Measurements from ENCODE around the gene GPR153.

The GPR153 gene

DNA sequence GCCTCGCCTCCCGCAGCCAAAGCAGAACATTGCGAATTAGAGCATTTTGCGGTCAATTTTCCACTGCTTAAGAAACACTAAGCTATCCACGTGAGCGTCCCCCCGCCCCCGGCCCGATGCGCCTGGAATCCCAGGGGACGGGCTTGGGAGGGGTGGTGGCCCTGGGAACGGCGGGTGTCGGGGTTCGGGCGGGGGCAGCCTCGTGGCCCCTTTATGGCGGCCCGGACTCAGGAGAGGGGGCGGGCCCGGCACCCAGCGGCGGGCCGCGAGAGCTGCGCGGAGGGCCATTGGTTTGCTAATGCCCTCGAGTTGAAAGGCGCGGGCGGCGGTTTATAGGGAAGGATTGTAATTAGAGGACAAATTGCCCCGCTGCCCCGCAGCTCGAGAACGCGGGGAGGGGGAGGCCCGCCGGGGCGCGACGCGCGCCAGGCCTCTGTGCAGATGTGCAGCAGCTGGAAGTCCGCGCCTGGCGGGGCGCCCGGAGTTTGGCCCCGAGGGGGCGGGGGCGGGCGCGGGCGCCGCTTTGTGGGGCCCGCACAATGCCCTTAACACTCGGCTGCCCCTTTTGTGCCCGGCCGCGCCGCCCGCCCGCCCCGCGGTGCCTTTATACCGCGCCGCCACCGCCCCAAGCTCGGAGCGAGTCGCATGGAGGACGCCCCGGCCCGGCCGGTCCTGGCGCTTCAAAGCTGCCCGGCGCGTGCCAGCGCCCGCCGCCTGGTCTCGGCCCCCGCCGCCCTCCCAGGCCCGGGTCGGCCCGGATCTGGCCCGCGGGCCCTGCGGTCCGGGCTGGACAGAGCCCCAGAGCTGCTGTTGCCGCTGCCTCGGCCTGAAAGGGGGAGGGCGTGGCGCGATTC lies 18.8 kb downstream of the GPR153 start:
- DNase-seq (ENCODE audit: low read depth in 1 of 2, low spot score in 1 of 2) = no peak
- in situ Hi-C loops (cut with HindIII; ENCODE audit: low pct_unique_long_range_greater_than_20kb, low sequenced_read_pairs) = no loop called here

DNA sequence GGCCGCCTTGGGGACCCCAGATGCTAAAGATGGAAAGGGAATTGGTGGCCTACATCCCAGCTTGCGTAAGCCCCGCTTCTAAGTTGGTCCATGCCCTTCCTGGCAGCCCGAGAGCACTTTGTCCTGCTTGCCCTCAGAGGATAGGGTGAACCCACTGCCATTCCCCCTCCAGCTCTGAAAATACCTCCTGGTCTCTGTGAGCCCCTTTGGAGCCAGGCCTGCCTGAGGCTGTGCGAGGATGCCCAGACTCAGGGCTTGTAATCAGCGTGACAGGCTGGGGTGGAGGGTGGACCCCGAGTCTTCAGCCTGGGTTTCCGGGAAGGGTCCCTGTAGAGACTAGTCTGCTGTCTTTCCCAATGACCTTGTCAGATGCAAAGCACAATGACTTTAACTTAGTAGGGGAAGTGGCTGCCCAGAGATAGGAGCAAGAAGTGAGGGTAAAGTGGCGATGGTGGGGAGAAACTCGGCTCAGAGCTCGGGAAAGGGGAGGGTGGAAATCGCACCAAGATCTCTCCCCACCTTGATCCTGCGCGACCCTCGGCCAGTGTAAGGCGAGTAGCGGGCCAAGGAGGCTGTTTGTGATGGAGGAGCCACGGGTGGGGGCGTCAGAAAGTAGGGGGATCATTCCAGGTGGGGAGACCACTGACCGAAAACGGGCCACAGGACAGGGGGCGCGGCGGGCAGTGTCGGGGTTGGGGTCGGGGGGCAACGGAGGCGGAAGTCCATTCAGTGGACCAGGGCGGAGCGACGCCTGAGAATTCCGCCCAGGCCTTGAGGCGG lies 19.6 kb downstream of the GPR153 start:
- in situ Hi-C loops (cut with HindIII; ENCODE audit: low pct_unique_long_range_greater_than_20kb, low sequenced_read_pairs) = no loop called here
- no peak for DNase-seq (ENCODE audit: low read depth in 1 of 2, low spot score in 1 of 2)
- TF ChIP-seq JUND (IDR thresholded peaks at IDR 0.05; ENCODE audit: low read depth) = no peak

More for the DNA sequence above, 18.8 kb downstream of the GPR153 start:
- no peak for TF ChIP-seq JUND (IDR thresholded peaks at IDR 0.05; ENCODE audit: low read depth)

DNA sequence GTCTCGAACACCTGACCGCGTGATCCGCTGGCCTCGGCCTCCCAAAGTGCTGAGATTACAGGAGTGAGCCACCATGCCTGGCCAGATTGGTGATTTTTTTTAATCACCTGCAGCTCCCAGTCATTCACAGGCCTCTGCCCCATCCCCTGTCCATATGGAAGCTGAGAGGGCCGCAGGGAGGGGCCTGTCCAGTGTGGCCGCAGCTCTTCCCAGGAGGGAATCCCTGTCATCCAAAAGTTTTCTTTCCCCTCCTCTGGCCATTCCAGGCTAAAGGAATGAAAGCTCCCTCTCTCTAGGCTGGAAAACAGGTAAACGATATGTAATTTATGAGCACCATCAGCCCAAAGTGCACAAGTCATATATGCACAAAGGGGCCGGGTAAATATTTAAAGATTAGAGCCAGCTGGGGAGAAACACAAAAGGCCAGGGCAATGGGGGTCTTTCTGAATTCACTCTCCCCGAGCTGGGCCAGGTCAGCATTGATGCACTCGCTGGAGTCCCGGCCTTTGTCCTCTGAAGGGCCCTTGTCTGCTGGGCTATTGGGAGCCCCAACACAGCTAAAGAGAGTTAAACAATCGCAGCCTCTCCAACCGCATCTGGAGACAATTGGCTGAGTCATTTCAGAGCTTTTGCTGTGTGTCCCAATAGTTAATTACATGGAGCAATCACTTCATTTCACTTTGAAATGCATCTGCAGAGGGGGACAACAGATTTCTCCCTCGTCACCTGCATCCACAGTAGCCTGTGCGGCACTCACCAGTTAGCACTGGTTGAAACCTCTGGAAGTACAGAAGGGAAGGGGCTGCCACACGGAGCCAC lies 20.7 kb downstream of the GPR153 start:
- in situ Hi-C loops (cut with HindIII; ENCODE audit: low pct_unique_long_range_greater_than_20kb, low sequenced_read_pairs) = no loop called here
- TF ChIP-seq JUND (IDR thresholded peaks at IDR 0.05; ENCODE audit: low read depth) = no peak
- no peak for DNase-seq (ENCODE audit: low read depth in 1 of 2, low spot score in 1 of 2)

DNA sequence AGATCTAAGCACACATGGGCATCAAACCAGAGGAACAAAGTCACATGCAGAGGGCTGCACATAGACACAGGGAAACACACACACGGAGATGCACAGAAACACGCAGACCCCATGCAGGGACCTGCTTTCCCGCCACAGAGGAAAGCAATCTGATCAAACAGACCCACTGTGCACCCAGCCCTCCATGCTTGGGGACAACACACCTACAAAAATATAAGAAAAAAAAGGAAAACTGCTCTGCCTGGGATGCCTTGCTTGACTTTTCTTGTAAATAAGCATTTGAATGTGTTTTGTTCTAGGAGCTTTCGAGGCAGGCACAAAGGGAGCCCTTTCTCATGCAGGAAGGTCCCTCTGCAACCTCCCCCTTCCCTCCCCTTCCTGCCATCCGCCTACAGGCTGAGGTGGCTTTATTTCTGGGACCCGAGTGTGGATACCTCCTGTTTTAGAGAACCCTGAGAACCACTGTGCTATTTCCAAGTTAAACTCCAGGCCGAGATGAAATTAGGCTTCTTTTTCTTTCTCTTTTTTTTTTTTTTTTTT lies 21.6 kb downstream of the GPR153 start:
- DNase-seq (ENCODE audit: low read depth in 1 of 2, low spot score in 1 of 2) = no peak
- in situ Hi-C loops (cut with HindIII; ENCODE audit: low pct_unique_long_range_greater_than_20kb, low sequenced_read_pairs) = no loop called here
- no peak for TF ChIP-seq JUND (IDR thresholded peaks at IDR 0.05; ENCODE audit: low read depth)

DNA sequence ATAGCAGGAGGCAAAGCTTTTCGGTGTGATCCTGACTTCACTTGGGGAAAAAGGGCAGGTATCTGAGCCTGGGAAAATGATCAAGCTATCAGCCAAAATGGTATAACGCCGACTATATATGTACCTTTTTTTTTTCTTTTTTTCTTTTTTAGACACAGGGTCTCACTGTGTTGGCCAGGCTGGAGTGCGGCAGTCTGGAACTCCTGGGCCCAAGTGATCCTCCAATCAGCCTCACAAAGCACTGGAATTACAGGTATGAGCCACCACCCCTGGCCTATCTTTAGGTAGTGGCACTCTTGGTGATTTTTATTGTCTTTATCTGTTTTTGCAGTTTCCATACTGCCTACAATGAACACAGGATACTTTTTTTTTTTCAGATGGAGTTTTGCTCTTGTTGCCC lies 23.8 kb downstream of the GPR153 start:
- TF ChIP-seq JUND (IDR thresholded peaks at IDR 0.05; ENCODE audit: low read depth) = no peak
- DNase-seq (ENCODE audit: low read depth in 1 of 2, low spot score in 1 of 2) = no peak
- in situ Hi-C loops (cut with HindIII; ENCODE audit: low pct_unique_long_range_greater_than_20kb, low sequenced_read_pairs) = no loop called here

DNA sequence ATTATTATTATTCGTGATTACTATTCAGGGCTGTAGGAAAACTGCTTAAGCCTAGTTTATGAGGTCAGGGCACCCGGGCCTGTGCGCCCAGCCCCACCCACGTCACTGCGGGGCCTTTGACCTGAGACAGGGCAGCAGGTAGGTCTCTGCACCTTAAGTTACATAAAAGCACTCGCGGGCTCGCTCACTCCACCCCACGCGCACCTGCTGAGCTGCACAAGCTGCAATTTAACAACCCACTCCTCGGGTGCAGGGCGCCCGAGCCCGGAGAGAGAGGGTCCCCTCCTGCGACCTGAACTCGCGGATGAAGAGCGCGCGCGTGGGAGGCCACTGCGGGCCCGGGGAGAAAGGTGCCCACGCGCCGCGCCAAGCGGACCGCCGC lies 25.6 kb downstream of the GPR153 start:
- in situ Hi-C loops (cut with HindIII; ENCODE audit: low pct_unique_long_range_greater_than_20kb, low sequenced_read_pairs) = no loop called here
- no peak for TF ChIP-seq JUND (IDR thresholded peaks at IDR 0.05; ENCODE audit: low read depth)
- DNase-seq (ENCODE audit: low read depth in 1 of 2, low spot score in 1 of 2) = no peak

DNA sequence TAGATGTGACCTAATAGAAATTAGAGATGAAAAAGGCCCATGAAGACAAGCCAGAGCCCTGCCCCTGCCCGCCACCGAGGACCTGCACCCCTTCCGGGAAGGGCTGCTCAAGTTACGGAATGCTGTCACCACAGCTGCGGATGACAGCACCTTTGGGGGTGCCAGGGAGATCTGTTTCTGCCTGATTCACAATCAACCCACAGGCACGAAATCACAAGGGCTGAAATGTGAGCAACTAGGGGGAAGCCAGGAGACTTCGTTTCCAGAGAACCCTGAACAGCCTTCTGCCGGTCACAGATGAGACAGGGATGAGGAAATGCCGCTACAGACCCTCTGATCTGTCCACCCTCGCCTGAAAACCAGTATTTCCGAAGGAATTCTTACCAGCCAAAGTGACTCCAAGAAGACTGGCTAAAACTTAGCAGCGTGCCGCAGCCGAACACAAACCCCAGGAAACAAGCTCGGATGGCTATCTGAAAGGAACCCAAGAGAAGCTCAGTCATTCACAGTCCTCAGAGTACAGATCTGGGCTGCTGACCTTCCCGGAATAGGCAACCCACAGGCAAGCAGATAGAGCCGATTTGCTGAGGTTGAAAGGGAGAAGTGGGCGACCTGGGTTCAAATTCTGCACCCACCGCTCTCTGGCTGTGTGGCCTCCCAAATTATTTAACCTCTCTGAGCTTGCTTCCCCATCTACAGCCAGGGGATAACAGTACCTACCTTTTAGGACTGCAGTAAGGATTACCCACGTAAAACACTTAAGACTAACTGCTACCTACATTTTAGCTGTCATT lies 26.2 kb downstream of the GPR153 start:
- in situ Hi-C loops (cut with HindIII; ENCODE audit: low pct_unique_long_range_greater_than_20kb, low sequenced_read_pairs) = no loop called here
- DNase-seq (ENCODE audit: low read depth in 1 of 2, low spot score in 1 of 2) = no peak
- TF ChIP-seq JUND (IDR thresholded peaks at IDR 0.05; ENCODE audit: low read depth) = no peak

DNA sequence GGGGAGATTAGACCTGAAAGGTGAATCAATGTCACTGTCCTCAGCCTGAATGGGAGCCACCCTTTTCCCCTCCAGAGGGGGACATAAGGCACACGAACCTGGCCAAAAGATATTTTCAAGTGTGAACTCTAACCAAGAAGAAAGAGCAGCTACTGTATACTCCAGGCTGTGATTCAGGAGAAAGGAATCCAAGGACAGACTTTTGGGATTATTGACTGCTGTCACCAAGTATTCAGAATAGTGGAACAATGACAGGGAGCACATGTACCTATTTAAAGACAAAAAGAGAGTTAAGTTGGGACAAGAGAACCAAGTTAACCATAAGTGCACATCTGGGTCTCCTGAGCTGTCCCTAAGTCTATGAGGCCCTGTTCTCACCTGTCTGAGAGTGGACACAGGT lies 27.5 kb downstream of the GPR153 start:
- TF ChIP-seq JUND (IDR thresholded peaks at IDR 0.05; ENCODE audit: low read depth) = no peak
- in situ Hi-C loops (cut with HindIII; ENCODE audit: low pct_unique_long_range_greater_than_20kb, low sequenced_read_pairs) = no loop called here
- DNase-seq (ENCODE audit: low read depth in 1 of 2, low spot score in 1 of 2) = no peak

DNA sequence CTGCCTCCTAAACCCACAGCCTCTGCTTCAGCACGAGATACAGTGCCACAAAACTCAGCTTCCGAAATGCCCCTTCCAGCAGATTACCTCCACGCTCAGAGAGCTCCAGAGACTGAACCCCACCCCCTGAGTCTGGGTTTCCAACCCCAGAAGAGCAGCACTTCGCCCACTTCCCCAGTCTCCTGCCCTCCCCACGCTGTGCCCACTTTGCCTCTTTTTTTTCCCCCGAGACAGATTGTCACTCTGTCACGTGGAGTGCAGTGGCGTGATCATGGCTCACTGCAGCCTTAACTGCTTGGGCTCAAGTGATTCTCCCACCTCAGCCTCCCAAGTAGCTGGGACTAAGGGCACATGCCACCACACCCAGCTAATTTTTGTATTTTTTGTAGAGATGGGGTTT lies 35.2 kb downstream of the GPR153 start:
- no peak for TF ChIP-seq JUND (IDR thresholded peaks at IDR 0.05; ENCODE audit: low read depth)
- DNase-seq (ENCODE audit: low read depth in 1 of 2, low spot score in 1 of 2) = no peak
- in situ Hi-C loops (cut with HindIII; ENCODE audit: low pct_unique_long_range_greater_than_20kb, low sequenced_read_pairs) = no loop called here

DNA sequence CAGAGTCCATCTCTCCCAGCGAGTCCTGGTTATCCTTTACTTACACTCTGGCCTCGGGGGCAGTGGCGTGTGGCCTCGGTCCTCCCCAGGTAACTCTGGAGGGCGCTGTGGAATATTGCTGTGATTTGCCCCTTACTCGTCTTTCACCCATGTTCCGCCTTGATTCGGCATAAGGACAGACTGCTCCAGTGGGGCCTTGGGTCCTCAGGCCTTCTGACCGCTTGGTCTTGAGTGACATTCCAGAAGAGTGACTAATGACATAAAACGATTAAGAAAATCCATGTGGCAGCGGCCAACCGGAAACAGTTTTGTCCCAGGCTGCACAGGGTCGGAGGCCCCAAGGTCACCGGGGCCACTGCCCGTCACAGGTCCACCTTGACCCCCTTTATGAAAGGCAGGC lies 36.2 kb downstream of the GPR153 start:
- no peak for DNase-seq (ENCODE audit: low read depth in 1 of 2, low spot score in 1 of 2)
- in situ Hi-C loops (cut with HindIII; ENCODE audit: low pct_unique_long_range_greater_than_20kb, low sequenced_read_pairs) = no loop called here
- TF ChIP-seq JUND (IDR thresholded peaks at IDR 0.05; ENCODE audit: low read depth) = no peak

DNA sequence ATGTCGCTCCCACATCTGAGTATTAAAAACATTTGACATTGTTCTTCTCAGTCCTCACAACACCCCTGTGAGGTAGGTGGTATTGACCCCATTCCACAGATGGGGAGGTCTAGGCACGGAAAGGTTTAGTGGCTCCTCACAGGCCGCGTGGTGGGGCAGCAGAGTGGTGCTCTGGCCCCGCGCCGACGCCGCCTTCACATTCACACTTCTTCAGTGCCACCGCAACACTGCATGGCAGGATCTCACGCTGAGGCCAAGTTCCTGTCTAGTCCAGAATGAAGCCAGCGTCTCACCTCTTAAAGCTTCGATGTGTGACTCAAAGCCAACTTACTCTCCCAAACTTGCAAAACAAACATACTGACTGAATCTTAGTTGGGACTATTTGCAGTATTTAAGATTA lies 37.3 kb downstream of the GPR153 start:
- DNase-seq (ENCODE audit: low read depth in 1 of 2, low spot score in 1 of 2) = no peak
- in situ Hi-C loops (cut with HindIII; ENCODE audit: low pct_unique_long_range_greater_than_20kb, low sequenced_read_pairs) = no loop called here
- no peak for TF ChIP-seq JUND (IDR thresholded peaks at IDR 0.05; ENCODE audit: low read depth)

DNA sequence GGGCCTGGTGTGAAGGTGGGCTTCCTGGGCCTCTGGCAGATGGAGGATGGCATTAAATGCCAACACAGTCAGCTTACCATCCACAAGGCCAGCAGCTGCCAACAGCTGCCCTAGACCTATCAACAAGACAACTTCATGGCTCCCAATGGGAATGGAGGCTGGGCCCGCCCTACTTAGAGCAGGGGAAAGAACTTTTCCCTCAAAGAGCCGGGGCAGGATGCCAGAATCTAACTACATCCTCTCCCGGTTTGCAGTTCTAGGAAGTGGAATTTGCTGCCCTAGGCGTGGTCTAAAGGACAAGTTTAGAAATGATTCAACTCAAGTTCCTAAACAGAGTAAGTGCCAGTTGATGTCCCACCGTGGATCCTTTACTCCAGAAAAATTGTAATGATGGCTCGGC lies 38.3 kb downstream of the GPR153 start:
- in situ Hi-C loops (cut with HindIII; ENCODE audit: low pct_unique_long_range_greater_than_20kb, low sequenced_read_pairs) = no loop called here
- no peak for TF ChIP-seq JUND (IDR thresholded peaks at IDR 0.05; ENCODE audit: low read depth)
- no peak for DNase-seq (ENCODE audit: low read depth in 1 of 2, low spot score in 1 of 2)
